Fibroblast of peridontal ligament (primary cell): Measurements from ENCODE around the gene ADGRF5.
A peak's percentile ranks its signal among the peaks of the same experiment; 100 is the strongest.
"Not testable (repeated sequence)": the region's sequence is repeated elsewhere in the genome, so short reads cannot be mapped to it uniquely, and the experiment has no call there.

Experiments
- DNase-seq: peaks from one replicate; pipeline ENCODE4 v3.0.0-alpha.2; 2010; ENCODE audit errors: extremely low read depth

The ADGRF5 gene

GRCh38 chr6:46894433-46894832 is 27.3 kb downstream of the ADGRF5 start:
- no peak for DNase-seq

GRCh38 chr6:46893648-46894047 is 28.1 kb downstream of the ADGRF5 start:
- no peak for DNase-seq

GRCh38 chr6:46891252-46891795 is 30.4 kb downstream of the ADGRF5 start:
- DNase-seq, result no peak

- DNase-seq, result no peak
Observed at GRCh38 chr6:46888578-46888977, 33.2 kb downstream of the ADGRF5 start.

GRCh38 chr6:46888031-46888430 is 33.7 kb downstream of the ADGRF5 start:
- no peak for DNase-seq

- no peak for DNase-seq
Observed at GRCh38 chr6:46882645-46883044, 39.1 kb downstream of the ADGRF5 start.

GRCh38 chr6:46879003-46879402 is 42.7 kb downstream of the ADGRF5 start:
- no peak for DNase-seq

GRCh38 chr6:46876126-46876525 is 45.6 kb downstream of the ADGRF5 start:
- no peak for DNase-seq

GRCh38 chr6:46867411-46867810 is 54.3 kb downstream of the ADGRF5 start:
- DNase-seq, result no peak

- DNase-seq, result no peak
Observed at GRCh38 chr6:46865221-46865620, 56.5 kb downstream of the ADGRF5 start.

GRCh38 chr6:46863791-46864190 is 57.9 kb downstream of the ADGRF5 start:
- no peak for DNase-seq

GRCh38 chr6:46862381-46862780 is 59.4 kb downstream of the ADGRF5 start:
- no peak for DNase-seq

GRCh38 chr6:46855966-46856365 is 65.8 kb downstream of the ADGRF5 start:
- DNase-seq, result peak; percentile 32

- not testable (repeated sequence) for DNase-seq
Observed at GRCh38 chr6:46851576-46851975, 70.2 kb downstream of the ADGRF5 start.

- no peak for DNase-seq
Observed at GRCh38 chr6:46850792-46851191, 70.9 kb downstream of the ADGRF5 start.

- DNase-seq, result no peak
Observed at GRCh38 chr6:46849361-46849690, 72.4 kb downstream of the ADGRF5 start.

GRCh38 chr6:46848684-46849360 is 72.9 kb downstream of the ADGRF5 start:
- DNase-seq, result peak; percentile 55

- no peak for DNase-seq
Observed at GRCh38 chr6:46845126-46845525, 76.6 kb downstream of the ADGRF5 start.

GRCh38 chr6:46842252-46842846 is 79.4 kb downstream of the ADGRF5 start:
- not testable (repeated sequence) for DNase-seq

- no peak for DNase-seq
Observed at GRCh38 chr6:46838033-46838432, 83.7 kb downstream of the ADGRF5 start.

- not testable (repeated sequence) for DNase-seq
Observed at GRCh38 chr6:46834991-46835390, 86.7 kb downstream of the ADGRF5 start.

GRCh38 chr6:46834257-46834916 is 87.4 kb downstream of the ADGRF5 start:
- DNase-seq, result not testable (repeated sequence)

- no peak for DNase-seq
Observed at GRCh38 chr6:46832816-46833215, 88.9 kb downstream of the ADGRF5 start.
